ENCODE results near the gene LRRC36. TPM values are rescaled to one million over a fixed set of nuclear protein-coding genes. Genes with fewer than 3 reads are reported as not detected.

Gene LRRC36
- total and polyA plus RNA-seq, 10 of the 15 experiments (the other 5 are each of a cell fraction or from before 2014, with no cell fraction given), result 0.45 to 2.0 (median 0.75) TPM; not detected in 1

DNA sequence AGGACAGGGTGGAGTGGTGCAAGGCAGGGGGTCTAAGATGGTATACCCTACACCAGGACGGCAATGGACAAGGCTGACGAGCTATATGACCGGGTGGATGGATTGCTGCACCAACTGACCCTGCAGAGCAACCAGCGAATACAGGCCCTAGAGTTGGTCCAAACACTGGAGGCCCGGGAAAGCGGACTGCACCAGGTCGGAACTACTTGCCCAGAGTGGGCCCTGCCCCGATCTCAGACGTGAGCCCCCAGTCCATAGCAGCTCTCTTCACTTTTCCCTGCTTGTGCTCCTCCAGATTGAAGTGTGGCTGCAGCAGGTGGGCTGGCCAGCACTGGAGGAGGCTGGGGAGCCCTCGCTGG is 44.2 kb upstream of the LRRC36 start:
- RAD21 ChIA-PET (ENCODE audit: unreplicated experiment), result interaction anchor here (1.3 to 1.6 kb wide), 2 partner anchors 57 to 117 kb away, joined by 3 to 4 read pairs; no protein-coding TSS in a partner anchor
- no peak for DNase-seq (ENCODE audit: low read depth, low spot score)
- TF ChIP-seq BACH1 (IDR thresholded peaks at IDR 0.05; ENCODE audit: borderline replicate concordance) (no peak), FOXM1 (IDR thresholded peaks at IDR 0.05; ENCODE audit: low read depth, low read length) (no peak), SP1 (IDR thresholded peaks at IDR 0.05; ENCODE audit: low read depth, low read length) (no peak)
- TF ChIP-seq, protein P1, sequence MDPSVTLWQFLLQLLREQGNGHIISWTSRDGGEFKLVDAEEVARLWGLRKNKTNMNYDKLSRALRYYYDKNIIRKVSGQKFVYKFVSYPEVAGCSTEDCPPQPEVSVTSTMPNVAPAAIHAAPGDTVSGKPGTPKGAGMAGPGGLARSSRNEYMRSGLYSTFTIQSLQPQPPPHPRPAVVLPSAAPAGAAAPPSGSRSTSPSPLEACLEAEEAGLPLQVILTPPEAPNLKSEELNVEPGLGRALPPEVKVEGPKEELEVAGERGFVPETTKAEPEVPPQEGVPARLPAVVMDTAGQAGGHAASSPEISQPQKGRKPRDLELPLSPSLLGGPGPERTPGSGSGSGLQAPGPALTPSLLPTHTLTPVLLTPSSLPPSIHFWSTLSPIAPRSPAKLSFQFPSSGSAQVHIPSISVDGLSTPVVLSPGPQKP (IDR thresholded peaks at IDR 0.05; ENCODE audit: low read depth, low read length), result no peak
- TF ChIP-seq, protein P2, sequence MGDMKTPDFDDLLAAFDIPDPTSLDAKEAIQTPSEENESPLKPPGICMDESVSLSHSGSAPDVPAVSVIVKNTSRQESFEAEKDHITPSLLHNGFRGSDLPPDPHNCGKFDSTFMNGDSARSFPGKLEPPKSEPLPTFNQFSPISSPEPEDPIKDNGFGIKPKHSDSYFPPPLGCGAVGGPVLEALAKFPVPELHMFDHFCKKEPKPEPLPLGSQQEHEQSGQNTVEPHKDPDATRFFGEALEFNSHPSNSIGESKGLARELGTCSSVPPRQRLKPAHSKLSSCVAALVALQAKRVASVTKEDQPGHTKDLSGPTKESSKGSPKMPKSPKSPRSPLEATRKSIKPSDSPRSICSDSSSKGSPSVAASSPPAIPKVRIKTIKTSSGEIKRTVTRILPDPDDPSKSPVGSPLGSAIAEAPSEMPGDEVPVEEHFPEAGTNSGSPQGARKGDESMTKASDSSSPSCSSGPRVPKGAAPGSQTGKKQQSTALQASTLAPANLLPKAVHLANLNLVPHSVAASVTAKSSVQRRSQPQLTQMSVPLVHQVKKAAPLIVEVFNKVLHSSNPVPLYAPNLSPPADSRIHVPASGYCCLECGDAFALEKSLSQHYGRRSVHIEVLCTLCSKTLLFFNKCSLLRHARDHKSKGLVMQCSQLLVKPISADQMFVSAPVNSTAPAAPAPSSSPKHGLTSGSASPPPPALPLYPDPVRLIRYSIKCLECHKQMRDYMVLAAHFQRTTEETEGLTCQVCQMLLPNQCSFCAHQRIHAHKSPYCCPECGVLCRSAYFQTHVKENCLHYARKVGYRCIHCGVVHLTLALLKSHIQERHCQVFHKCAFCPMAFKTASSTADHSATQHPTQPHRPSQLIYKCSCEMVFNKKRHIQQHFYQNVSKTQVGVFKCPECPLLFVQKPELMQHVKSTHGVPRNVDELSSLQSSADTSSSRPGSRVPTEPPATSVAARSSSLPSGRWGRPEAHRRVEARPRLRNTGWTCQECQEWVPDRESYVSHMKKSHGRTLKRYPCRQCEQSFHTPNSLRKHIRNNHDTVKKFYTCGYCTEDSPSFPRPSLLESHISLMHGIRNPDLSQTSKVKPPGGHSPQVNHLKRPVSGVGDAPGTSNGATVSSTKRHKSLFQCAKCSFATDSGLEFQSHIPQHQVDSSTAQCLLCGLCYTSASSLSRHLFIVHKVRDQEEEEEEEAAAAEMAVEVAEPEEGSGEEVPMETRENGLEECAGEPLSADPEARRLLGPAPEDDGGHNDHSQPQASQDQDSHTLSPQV (IDR thresholded peaks at IDR 0.05), result no peak
- TF ChIP-seq, protein P3, sequence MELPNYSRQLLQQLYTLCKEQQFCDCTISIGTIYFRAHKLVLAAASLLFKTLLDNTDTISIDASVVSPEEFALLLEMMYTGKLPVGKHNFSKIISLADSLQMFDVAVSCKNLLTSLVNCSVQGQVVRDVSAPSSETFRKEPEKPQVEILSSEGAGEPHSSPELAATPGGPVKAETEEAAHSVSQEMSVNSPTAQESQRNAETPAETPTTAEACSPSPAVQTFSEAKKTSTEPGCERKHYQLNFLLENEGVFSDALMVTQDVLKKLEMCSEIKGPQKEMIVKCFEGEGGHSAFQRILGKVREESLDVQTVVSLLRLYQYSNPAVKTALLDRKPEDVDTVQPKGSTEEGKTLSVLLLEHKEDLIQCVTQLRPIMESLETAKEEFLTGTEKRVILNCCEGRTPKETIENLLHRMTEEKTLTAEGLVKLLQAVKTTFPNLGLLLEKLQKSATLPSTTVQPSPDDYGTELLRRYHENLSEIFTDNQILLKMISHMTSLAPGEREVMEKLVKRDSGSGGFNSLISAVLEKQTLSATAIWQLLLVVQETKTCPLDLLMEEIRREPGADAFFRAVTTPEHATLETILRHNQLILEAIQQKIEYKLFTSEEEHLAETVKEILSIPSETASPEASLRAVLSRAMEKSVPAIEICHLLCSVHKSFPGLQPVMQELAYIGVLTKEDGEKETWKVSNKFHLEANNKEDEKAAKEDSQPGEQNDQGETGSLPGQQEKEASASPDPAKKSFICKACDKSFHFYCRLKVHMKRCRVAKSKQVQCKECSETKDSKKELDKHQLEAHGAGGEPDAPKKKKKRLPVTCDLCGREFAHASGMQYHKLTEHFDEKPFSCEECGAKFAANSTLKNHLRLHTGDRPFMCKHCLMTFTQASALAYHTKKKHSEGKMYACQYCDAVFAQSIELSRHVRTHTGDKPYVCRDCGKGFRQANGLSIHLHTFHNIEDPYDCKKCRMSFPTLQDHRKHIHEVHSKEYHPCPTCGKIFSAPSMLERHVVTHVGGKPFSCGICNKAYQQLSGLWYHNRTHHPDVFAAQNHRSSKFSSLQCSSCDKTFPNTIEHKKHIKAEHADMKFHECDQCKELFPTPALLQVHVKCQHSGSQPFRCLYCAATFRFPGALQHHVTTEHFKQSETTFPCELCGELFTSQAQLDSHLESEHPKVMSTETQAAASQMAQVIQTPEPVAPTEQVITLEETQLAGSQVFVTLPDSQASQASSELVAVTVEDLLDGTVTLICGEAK (IDR thresholded peaks at IDR 0.05; ENCODE audit: borderline replicate concordance), result no peak
- TF ChIP-seq, protein P4, sequence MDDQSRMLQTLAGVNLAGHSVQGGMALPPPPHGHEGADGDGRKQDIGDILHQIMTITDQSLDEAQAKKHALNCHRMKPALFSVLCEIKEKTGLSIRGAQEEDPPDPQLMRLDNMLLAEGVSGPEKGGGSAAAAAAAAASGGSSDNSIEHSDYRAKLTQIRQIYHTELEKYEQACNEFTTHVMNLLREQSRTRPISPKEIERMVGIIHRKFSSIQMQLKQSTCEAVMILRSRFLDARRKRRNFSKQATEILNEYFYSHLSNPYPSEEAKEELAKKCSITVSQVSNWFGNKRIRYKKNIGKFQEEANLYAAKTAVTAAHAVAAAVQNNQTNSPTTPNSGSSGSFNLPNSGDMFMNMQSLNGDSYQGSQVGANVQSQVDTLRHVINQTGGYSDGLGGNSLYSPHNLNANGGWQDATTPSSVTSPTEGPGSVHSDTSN (IDR thresholded peaks at IDR 0.05; ENCODE audit: insufficient replicate concordance, low read depth, low read length), result no peak
- TF ChIP-seq, protein P5, sequence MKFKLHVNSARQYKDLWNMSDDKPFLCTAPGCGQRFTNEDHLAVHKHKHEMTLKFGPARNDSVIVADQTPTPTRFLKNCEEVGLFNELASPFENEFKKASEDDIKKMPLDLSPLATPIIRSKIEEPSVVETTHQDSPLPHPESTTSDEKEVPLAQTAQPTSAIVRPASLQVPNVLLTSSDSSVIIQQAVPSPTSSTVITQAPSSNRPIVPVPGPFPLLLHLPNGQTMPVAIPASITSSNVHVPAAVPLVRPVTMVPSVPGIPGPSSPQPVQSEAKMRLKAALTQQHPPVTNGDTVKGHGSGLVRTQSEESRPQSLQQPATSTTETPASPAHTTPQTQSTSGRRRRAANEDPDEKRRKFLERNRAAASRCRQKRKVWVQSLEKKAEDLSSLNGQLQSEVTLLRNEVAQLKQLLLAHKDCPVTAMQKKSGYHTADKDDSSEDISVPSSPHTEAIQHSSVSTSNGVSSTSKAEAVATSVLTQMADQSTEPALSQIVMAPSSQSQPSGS (IDR thresholded peaks at IDR 0.05; ENCODE audit: low read length), result no peak
- TF ChIP-seq, protein P6, sequence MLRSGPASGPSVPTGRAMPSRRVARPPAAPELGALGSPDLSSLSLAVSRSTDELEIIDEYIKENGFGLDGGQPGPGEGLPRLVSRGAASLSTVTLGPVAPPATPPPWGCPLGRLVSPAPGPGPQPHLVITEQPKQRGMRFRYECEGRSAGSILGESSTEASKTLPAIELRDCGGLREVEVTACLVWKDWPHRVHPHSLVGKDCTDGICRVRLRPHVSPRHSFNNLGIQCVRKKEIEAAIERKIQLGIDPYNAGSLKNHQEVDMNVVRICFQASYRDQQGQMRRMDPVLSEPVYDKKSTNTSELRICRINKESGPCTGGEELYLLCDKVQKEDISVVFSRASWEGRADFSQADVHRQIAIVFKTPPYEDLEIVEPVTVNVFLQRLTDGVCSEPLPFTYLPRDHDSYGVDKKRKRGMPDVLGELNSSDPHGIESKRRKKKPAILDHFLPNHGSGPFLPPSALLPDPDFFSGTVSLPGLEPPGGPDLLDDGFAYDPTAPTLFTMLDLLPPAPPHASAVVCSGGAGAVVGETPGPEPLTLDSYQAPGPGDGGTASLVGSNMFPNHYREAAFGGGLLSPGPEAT (IDR thresholded peaks at IDR 0.05; ENCODE audit: low read depth), result no peak

More for the DNA sequence above, 44.2 kb upstream of the LRRC36 start:
- in situ Hi-C loops (cut with MboI), result no loop called here
- Histone ChIP-seq H2AFZ (ENCODE audit: control insufficient read depth, low read depth, low read length) (no peak overlapping the region), H3K27me3 (replicated peaks in 1 of 2; ENCODE audit: control insufficient read depth in 2 of 2, insufficient read depth in 2 of 2, low read length in 1 of 2) (no peaks in the 10 kb centered on the region), H3K36me3 (ENCODE audit: control insufficient read depth in 2 of 2, insufficient read depth in 2 of 2, low read length in 1 of 2) (no peaks in the 10 kb centered on the region), H3K27ac (ENCODE audit: control insufficient read depth, insufficient read depth) (no peak overlapping the region), H3K4me2 (ENCODE audit: control insufficient read depth, insufficient read depth) (no peak overlapping the region), H3K4me3 (no peak overlapping the region), H3K9me3 (replicated peaks; ENCODE audit: control insufficient read depth, insufficient read depth, low read length) (no peaks in the 10 kb centered on the region), H3K79me2 (ENCODE audit: control insufficient read depth, insufficient read depth, low read length) (0 out of 2 replicates have a peak, but pooled peaks cover 2% of the 10 kb centered on the region), H3K4me1 (ENCODE audit: control insufficient read depth, insufficient read depth, low read length) (peaks cover 4% of the 10 kb centered on the region; the same call in 1 of the 2 replicates), H4K20me1 (ENCODE audit: control insufficient read depth, insufficient read depth) (no peaks in the 10 kb centered on the region), H3K9ac (ENCODE audit: control insufficient read depth, insufficient read depth, low read length) (no peak overlapping the region)
- SMC1A ChIA-PET (ENCODE audit: uncharacterized antibody, unreplicated experiment), result interaction anchor here (1.6 to 1.8 kb wide), 2 partner anchors 18 to 43 kb away, joined by 3 to 6 read pairs; no protein-coding TSS in a partner anchor
- BruUV-seq (replicated peaks), result no TSS peak
- POLR2A ChIA-PET, result interaction anchor here (0.5 kb wide), 1 partner anchor 338 kb away, joined by 3 read pairs; no protein-coding TSS in a partner anchor
- no peak for FAIRE-seq
- ATAC-seq, result no peak
- CTCF ChIA-PET, result interaction anchor here (0.7 to 2.8 kb wide), 4 partner anchors 22 to 130 kb away, joined by 3 to 17 read pairs (median 4); no protein-coding TSS in a partner anchor
- intact Hi-C loops (cut with micrococcal nuclease; ENCODE audit: unreplicated experiment), result no loop called here
- 59% methylated on average over 10 of the region's 10 CpGs for WGBS (ENCODE audit: insufficient coverage, insufficient replicate concordance, low lambda C conversion rate, missing lambda C conversion rate)
